GM19468 (cell line): ENCODE data around the gene RAB1B.

Experiments
- ATAC-seq: cut with Tn5 transposase; IDR thresholded peaks from one replicate; pipeline ENCODE4 v1.9.1; 2021; ENCODE audit warnings: mild to moderate bottlenecking, moderate library complexity, moderate number of reproducible peaks; ENCODE audit not compliant: unreplicated experiment; ENCODE audit errors: extremely low read depth

RAB1B gene

GRCh38 chr11:66281776-66282467, 13.5 kb downstream of the RAB1B start:
- no peak for ATAC-seq

GRCh38 chr11:66282468-66283455, 14.3 kb downstream of the RAB1B start:
- peak; percentile 76 for ATAC-seq

- no peak for ATAC-seq
Observed at GRCh38 chr11:66283461-66284105, 15.1 kb downstream of the RAB1B start.

GRCh38 chr11:66284526-66285078, 16.2 kb downstream of the RAB1B start:
- no peak for ATAC-seq

- ATAC-seq, result no peak
Observed at GRCh38 chr11:66285250-66285947, 17.0 kb downstream of the RAB1B start.

- ATAC-seq, result no peak
Observed at GRCh38 chr11:66286699-66287098, 18.3 kb downstream of the RAB1B start.

GRCh38 chr11:66287211-66287888, 18.9 kb downstream of the RAB1B start:
- no peak for ATAC-seq

GRCh38 chr11:66287889-66288670, 19.6 kb downstream of the RAB1B start:
- ATAC-seq, result no peak

GRCh38 chr11:66288671-66289547, 20.5 kb downstream of the RAB1B start, which contains the start of gene YIF1A:
TSS of gene YIF1A (minus strand) at chr11:66289143. CDS start at chr11:66288985, 158 bp downstream.
- peak; percentile 78 for ATAC-seq

- ATAC-seq, result no peak
Observed at GRCh38 chr11:66289548-66290329, 21.3 kb downstream of the RAB1B start.

- ATAC-seq, result no peak
Observed at GRCh38 chr11:66290330-66290621, 21.8 kb downstream of the RAB1B start.

GRCh38 chr11:66291303-66291705, 22.9 kb downstream of the RAB1B start:
- ATAC-seq, result no peak

- no peak for ATAC-seq
Observed at GRCh38 chr11:66291706-66292542, 23.5 kb downstream of the RAB1B start, which contains the start of gene TMEM151A. TSS of gene TMEM151A (plus strand) at chr11:66291894. CDS start at chr11:66292014, 120 bp downstream.

GRCh38 chr11:66292543-66293332, 24.3 kb downstream of the RAB1B start:
- ATAC-seq, result no peak

GRCh38 chr11:66293352-66293751, 24.9 kb downstream of the RAB1B start:
- ATAC-seq, result no peak
